Mesothelial cell of epicardium (in vitro differentiated cells): Measurements from ENCODE around the gene CEBPE. TPM values are rescaled to one million over a fixed set of nuclear protein-coding genes. Genes with fewer than 3 reads are reported as not detected.

Source experiments
- DNase-seq, 2 experiments: peaks; one replicate each; pipeline ENCODE4 v3.0.0; 2021; ENCODE audit warnings: low spot score in 2 of 2; ENCODE audit not compliant: unreplicated experiment in 2 of 2
- H3K27ac Mint-ChIP-seq: 2 replicates; pipeline ENCODE4 v1.8.0; 2021; ENCODE audit warnings: mixed read lengths
- H3K27me3 Mint-ChIP-seq: 2 replicates; pipeline ENCODE4 v1.8.0; 2021; ENCODE audit warnings: low read depth, mixed read lengths
- H3K36me3 Mint-ChIP-seq: 2 replicates; pipeline ENCODE4 v1.8.0; 2021; ENCODE audit warnings: mixed read lengths
- H3K4me1 Mint-ChIP-seq: 2 replicates; pipeline ENCODE4 v1.8.0; 2021; ENCODE audit warnings: mixed read lengths
- H3K4me3 Mint-ChIP-seq: 2 replicates; pipeline ENCODE4 v1.8.0; 2021; ENCODE audit warnings: mild to moderate bottlenecking, moderate library complexity, mixed read lengths
- H3K9me3 Mint-ChIP-seq: 2 replicates; pipeline ENCODE4 v1.8.0; 2021; ENCODE audit warnings: mixed read lengths
- total RNA-seq: library from RNA; stranded (reverse); gene quantifications from 3 replicates; pipeline ENCODE4 v1.2.1, GENCODE V29; 2021
- TF ChIP-seq, protein P1 (sequence below): fragments of 200-600 bp; sonication (generic); IDR thresholded peaks from one replicate; pipeline ENCODE4 v1.5.0; 2021; ENCODE audit warnings: antibody characterized with exemption; ENCODE audit not compliant: unreplicated experiment

CEBPE gene
- total RNA-seq, 1 donor from 2014 or later, result not detected

DNA sequence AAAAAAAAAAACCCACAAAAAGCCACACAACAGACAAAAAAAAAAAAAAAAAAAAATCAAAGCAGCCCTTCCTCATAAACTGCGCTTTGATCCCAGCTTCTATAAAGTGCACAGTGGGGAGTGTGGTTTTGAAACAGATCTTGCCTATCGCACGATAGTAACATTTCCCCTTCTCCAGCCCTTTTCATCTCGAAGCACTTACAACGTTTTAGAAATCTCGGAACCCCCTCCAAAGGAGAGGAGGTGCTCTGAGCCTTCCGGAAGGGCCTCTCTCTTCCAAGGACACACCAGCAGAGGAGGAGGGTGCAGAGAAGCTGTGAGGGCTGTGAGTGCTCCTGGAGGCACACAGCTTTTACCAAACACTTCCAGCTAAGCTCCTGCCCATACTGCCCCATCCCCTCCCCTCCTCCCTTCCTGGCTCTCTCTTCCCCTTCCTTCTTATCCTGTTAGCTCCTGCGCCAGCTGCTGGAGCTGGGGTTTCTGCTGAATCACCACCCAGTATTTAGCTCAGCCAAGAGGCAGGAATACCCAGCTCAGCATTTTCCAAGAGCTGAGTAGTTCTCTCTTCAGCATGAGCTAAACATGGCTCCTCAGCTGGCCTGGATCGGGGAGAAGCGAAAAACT lies 36.0 kb upstream of the CEBPE start:
- Mint-ChIP-seq H3K9me3 (no peaks in the 10 kb centered on the region), H3K4me3 (peak overlapping the region; percentile 15), H3K36me3 (peaks cover 11% of the 10 kb centered on the region), H3K27ac (peak overlapping the region; percentile 88), H3K27me3 (no peaks in the 10 kb centered on the region), H3K4me1 (peaks cover 45% of the 10 kb centered on the region)
- TF ChIP-seq, protein P1, sequence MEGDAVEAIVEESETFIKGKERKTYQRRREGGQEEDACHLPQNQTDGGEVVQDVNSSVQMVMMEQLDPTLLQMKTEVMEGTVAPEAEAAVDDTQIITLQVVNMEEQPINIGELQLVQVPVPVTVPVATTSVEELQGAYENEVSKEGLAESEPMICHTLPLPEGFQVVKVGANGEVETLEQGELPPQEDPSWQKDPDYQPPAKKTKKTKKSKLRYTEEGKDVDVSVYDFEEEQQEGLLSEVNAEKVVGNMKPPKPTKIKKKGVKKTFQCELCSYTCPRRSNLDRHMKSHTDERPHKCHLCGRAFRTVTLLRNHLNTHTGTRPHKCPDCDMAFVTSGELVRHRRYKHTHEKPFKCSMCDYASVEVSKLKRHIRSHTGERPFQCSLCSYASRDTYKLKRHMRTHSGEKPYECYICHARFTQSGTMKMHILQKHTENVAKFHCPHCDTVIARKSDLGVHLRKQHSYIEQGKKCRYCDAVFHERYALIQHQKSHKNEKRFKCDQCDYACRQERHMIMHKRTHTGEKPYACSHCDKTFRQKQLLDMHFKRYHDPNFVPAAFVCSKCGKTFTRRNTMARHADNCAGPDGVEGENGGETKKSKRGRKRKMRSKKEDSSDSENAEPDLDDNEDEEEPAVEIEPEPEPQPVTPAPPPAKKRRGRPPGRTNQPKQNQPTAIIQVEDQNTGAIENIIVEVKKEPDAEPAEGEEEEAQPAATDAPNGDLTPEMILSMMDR, result no peak
- DNase-seq, result no peak

DNA sequence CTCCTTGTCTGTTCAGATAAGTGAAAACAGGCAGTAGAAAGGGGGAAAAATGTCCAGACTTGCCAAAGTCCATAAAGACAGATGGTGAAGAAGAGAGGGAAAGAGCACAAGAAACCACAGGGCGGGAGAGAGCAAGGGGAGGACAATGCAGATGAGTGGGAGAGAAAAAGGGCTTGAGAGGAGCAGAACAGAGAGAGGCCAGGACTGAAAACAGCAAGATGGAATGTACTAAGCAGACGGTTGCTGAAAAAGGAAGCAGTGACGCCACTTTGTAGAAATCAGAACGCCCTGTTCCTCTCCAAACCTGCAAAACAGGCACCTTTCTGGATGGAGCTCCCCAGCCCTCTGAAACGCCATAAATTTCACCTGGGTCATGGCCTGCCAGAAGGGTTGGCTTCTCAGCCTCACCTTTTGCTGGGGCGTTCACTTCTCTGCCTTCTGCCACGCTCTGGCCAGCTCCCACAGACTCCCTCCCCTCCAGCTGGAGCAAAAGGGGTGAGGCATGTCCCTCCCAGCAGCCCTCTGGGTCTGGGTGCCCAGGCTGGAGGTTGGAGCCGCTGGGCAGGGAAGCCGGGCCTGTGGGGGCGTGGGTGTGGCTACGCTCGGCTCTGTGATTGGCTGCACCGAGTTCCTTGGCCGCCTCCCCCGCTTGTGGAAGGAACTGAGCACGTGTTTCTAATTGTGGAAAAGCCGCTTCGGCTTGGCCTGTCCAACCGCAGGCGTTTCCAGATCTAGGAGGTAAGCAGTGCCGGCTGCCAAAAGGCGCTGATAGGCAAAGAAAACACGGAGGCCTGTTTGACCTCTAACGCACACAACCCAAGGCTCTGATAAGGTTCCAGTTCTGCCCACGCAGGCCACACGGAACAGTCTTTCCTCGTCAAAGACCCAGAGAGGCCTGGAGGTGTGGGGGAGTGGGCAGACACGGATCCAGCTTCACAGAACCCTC lies 35.1 kb upstream of the CEBPE start:
- TF ChIP-seq, protein P1, result no peak
- peaks cover 14% of the 10 kb centered on the region for H3K36me3 Mint-ChIP-seq
- peak; percentile 35 to 48 for DNase-seq
- H3K4me3 Mint-ChIP-seq, result peak overlapping the region; percentile 4
- peaks cover 38% of the 10 kb centered on the region for H3K4me1 Mint-ChIP-seq
- no peaks in the 10 kb centered on the region for H3K9me3 Mint-ChIP-seq
- peak overlapping the region; percentile 88 for H3K27ac Mint-ChIP-seq
- no peaks in the 10 kb centered on the region for H3K27me3 Mint-ChIP-seq

GRCh38 chr14:23151342-23151741 lies 32.3 kb upstream of the CEBPE start:
- Mint-ChIP-seq H3K4me1 (peaks cover 37% of the 10 kb centered on the region), H3K9me3 (peaks cover 5% of the 10 kb centered on the region), H3K27ac (no peak overlapping the region), H3K4me3 (no peak overlapping the region), H3K27me3 (no peaks in the 10 kb centered on the region), H3K36me3 (peaks cover 19% of the 10 kb centered on the region)
- no peak for DNase-seq
- TF ChIP-seq, protein P1, result no peak

GRCh38 chr14:23149745-23150144 lies 30.7 kb upstream of the CEBPE start:
- no peaks in the 10 kb centered on the region for H3K27me3 Mint-ChIP-seq
- TF ChIP-seq, protein P1, result no peak
- no peak overlapping the region for H3K4me3 Mint-ChIP-seq
- peaks cover 5% of the 10 kb centered on the region for H3K9me3 Mint-ChIP-seq
- no peak for DNase-seq
- peaks cover 36% of the 10 kb centered on the region for H3K4me1 Mint-ChIP-seq
- no peak overlapping the region for H3K27ac Mint-ChIP-seq
- H3K36me3 Mint-ChIP-seq, result peaks cover 21% of the 10 kb centered on the region

GRCh38 chr14:23148591-23149249 lies 29.7 kb upstream of the CEBPE start:
- peaks cover 21% of the 10 kb centered on the region for H3K36me3 Mint-ChIP-seq
- peaks cover 5% of the 10 kb centered on the region for H3K9me3 Mint-ChIP-seq
- H3K4me3 Mint-ChIP-seq, result no peak overlapping the region
- DNase-seq, result no peak
- peaks cover 26% of the 10 kb centered on the region for H3K4me1 Mint-ChIP-seq
- H3K27me3 Mint-ChIP-seq, result no peaks in the 10 kb centered on the region
- TF ChIP-seq, protein P1, result no peak
- peak overlapping the region; percentile 9 for H3K27ac Mint-ChIP-seq
